ENCODE data around the gene ADSL. TPM values are rescaled to one million over a fixed set of nuclear protein-coding genes. Genes with fewer than 3 reads are reported as not detected.

The ADSL gene
- total RNA-seq, 2 donors from 2014 or later, result 37.4 to 47.0 TPM

DNA sequence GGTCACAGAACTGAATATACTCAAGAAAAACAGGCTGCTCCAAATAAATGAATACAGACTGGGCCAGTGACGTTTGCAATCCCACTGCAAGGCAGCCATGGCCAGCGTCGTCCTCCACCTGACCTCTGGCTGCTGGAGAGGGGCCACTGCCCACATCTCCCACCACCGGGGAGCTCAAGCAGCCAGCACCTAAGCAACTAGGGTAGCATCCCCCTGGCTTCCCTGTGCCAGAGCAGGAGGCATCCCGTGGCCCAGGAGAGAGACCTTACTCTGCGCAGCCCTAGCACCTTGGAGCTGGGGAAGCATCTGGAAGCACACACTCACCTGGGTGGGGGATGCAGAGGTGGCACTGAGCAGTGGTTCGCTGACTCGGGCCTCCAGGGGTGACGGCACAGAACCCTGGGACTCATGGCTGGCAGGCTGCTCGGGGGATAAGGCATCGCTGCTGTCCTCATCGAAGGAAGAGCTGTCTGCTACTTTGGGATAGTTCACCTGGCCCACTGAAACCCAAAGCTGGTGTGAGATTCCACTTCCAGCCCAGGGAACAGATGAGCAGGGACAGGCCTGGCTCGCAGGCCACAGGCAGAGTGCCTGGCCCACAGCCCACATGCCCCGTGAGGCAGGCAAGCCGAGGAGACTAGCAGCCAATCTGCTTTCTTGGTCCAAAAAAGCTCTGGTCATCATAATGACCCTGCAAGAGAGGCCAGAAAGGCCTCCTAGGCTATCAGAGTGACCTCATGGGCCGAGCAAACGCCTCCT, 77.8 kb downstream of the ADSL start:
- DNase-seq (no peak), ATAC-seq (no peak)
- intact Hi-C loops (cut with DNase I), result no loop called here

DNA sequence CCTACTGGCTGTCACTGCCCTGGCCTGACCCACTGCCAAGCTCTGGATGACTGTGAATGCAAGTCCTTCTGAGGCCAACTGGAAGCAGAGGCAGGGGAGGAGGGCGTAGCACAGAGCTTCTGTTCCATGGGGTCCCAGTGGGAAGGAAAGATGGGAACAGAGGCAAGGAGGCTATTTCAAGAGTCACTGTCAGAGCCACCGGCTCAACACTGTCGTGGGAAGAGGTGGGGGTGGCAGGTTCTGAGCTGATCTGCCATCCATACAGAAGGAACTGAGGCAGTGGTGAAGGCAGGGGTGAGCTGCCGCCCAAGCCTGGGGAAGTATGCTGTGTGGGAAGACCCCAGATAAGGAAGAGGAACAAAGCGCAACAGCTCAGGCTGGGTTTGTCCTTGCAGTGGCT, 78.8 kb downstream of the ADSL start:
- intact Hi-C loops (cut with DNase I), result no loop called here

DNA sequence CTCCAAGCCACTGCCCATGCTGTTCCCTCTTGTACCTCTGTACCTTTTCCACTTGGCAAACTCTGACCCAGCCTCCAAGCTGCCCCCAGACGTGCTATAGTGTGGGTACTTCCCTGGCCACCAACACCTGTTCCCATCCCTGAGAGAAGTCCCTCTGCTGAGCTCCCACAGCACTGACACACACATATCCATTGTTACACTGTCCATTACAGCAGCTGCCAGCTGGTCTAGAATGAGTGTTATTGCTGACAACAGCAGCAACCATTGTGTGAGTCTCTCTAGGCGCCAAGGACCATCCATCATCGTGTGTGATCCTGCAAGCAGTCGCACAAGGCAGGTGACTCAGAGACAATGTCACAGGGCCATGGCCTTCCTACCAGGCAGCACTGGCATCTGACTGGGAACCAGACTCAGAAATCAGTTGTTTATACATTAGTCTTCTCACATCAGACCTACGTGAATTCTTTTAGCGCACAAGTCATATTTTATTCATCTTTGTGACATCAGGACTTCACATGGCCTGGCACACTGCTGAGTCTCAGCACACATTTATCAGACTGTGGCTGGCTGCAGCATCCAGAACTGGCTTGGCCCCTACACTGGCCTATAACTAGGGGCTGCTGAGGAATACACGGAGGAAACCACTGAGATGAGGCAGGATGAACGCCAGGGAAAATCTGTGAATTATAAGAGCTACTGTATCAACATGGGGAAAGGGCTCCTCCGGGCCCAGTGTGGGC, 80.5 kb downstream of the ADSL start:
- no peak for ATAC-seq
- intact Hi-C loops (cut with DNase I), result no loop called here
- no peak for DNase-seq

More for the DNA sequence above, 78.8 kb downstream of the ADSL start:
- DNase-seq (no peak), ATAC-seq (no peak)

DNA sequence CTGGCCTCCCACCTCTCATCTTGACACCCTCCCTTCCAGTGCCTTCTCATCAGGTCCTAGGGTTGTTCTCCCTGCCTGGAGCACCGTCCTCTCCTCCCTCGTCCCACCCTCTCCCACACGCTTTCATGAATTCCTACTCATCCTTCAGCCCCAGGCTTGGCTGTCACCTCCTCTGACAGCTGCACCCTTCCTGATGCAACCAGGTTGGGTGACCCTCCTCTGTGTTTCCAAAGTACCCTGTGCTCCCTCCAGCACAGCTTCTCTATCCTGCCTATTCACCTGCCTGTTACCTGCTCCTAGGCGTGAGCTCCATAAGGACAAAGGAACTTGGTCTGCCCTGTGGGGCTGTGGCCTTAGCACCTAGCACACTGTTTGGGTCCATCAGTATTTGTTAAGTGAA, 82.5 kb downstream of the ADSL start:
- ATAC-seq (no peak), DNase-seq (no peak)
- intact Hi-C loops (cut with DNase I), result no loop called here

DNA sequence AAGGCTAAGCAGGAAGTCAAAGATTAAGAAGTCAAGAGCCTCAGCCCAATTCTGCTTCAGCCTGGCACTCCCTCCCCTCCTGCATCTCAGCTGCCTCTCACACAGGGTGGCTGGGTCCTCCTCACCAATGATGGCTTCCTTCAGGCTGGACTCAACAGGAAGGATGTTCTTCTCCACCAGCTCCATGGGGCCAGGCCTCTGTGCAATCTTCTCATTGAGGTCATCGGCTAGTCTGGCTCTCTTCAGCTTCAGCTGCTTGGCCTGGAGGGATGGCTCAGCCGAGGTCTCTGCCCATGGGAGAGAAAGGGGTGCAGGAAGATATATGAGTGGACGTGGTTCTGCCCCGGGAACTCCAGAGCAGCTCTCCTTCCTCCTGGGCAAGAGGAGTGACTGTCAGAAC, 83.2 kb downstream of the ADSL start:
- DNase-seq (no peak), ATAC-seq (no peak)

DNA sequence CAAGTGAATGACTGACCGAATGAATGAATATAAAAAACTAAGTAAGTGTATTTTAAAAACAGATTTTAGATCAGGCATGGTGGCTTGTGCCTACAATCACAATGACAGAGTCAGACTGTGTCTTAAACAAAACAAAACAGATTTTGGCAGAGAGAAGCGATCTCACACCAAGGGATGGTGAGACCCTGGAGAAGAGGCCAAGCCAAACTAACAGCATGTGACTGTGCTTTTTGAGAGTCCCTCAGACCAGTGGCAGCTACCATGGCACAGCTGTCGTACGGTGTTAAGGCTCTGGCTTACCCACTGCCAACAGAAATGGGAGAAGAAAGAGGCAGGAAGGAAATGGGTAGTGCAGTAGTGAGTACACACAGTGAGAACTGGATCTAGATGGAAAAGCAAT, 84.7 kb downstream of the ADSL start:
- no peak for DNase-seq
- peak; percentile 22 to 49 for ATAC-seq
- intact Hi-C loops (cut with DNase I), result loop anchor here in 1 of 2 donors (10.0 kb wide), 1 partner anchor 114 kb away; no protein-coding TSS in a partner anchor

More for the DNA sequence above, 83.2 kb downstream of the ADSL start:
- intact Hi-C loops (cut with DNase I), result no loop called here

DNA sequence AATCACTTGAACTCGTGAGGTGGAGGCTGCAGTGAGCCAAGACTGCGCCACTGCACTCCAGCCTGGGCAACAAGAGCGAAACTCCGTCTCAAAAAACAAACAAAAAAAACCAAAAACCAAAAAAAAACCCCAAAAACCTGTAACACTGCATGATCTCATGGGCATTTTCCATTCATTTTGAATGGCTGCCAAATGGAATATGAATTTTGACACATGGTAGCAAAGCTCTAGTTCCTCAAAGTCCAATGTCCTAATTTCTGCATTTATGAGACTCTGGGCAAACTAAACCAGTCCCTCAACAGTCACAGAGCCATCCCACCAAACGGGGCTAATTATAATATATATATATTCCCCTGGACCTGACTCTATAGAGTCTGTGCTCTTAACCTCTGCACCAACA, 85.9 kb downstream of the ADSL start:
- DNase-seq (no peak), ATAC-seq (no peak)
- intact Hi-C loops (cut with DNase I), result loop anchor here in 1 of 2 donors (10.0 kb wide), 1 partner anchor 113 kb away; no protein-coding TSS in a partner anchor

DNA sequence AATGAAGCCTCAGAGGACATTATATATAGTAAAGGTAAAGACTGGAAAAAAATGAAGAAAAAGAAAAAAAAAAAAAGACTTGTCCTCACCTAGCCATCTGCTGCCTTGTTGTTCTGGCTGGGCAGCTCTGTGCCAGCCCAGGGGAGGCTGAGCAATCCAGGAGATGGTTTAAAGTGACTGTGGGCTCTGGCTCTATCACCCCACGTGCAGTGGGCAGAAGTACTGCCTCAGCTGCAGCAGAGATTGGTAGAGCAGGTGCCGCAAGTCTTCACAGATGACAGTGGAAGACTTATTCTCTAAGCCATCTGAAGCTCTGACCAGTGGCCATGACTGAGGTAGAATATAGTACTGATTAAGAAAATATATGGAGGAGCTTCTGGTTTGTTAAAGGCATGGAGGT, 86.3 kb downstream of the ADSL start:
- ATAC-seq, result no peak
- intact Hi-C loops (cut with DNase I), result loop anchor here in 1 of 2 donors (10.0 kb wide), 1 partner anchor 112 kb away; no protein-coding TSS in a partner anchor
- no peak for DNase-seq

DNA sequence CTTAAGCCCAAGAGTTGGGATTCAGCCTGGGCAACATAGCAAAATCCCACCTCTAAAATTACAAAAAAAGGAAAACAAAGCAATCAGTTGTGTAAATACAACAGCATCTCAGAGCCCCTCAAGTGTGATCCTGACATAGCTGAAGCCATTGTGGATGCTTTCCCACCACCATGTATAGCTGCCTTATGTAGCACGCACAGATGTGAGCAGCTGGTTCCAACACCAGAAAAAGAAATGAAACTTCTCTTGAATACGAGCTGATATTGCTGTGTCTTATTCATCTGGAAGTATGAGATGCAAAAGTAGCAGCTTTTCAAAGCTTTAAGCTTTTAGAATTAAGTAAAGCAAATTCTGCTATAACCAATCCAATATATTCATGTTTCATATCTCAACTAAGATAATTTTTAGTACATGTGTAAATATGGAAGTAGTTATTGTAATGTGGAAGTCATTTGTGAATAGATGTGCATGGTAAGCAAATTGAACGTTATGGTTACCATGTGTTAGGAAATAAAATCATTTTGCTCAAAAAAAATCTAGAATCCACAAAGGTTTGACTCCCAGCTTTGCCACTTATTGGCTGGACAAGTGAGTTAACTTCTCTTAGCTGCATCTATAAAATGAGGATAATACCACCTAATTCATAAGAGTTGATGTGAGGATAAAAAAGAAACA, 87.3 kb downstream of the ADSL start:
- DNase-seq (no peak), ATAC-seq (no peak)
- intact Hi-C loops (cut with DNase I), result loop anchor here in 1 of 2 donors (10.0 kb wide), 1 partner anchor 111 kb away; no protein-coding TSS in a partner anchor

DNA sequence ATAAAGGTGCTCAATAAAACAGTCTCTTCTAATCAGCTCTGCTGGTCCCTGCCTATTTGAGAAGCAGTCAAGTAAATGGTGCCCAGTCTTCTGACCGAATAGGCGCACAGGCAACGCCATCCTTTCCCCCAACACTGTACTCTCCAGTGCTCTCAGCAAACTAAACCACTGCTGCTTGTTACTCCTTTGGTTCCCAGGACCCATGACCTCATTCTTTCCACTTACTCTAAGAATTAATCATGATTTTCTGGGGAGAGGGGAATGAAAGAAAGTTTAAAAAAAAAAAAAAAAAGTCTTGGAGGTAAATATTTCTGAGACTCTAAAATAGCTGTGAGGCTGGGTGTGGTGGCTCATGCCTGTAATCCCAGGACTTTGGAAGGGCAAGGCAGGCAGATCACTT, 87.8 kb downstream of the ADSL start:
- intact Hi-C loops (cut with DNase I), result loop anchor here in 1 of 2 donors (10.0 kb wide), 1 partner anchor 111 kb away; no protein-coding TSS in a partner anchor
- DNase-seq (no peak), ATAC-seq (no peak)

DNA sequence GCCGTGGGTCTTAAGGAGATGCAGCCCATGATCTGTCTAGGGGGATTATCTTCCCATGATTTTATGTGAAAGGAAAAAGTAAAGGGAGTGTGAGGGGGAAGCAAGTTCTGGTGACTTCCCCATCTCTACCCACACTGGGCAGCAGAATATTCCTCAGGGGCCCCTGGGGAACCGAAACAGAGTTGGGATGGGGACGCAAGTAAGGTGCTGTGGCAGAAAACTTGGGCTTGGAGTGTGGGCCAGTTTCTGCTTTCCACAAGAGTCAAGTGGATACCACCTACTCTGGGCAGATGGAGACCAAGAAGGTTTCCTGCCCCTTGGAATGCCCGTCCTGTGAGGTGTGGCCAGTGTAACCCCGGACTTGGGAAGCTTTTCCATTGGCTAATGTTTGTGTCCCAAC, 88.4 kb downstream of the ADSL start:
- intact Hi-C loops (cut with DNase I), result loop anchor here (5.0 to 10.0 kb wide), 3 partner anchors 53 to 213 kb away; no protein-coding TSS in a partner anchor
- DNase-seq (no peak), ATAC-seq (no peak)

DNA sequence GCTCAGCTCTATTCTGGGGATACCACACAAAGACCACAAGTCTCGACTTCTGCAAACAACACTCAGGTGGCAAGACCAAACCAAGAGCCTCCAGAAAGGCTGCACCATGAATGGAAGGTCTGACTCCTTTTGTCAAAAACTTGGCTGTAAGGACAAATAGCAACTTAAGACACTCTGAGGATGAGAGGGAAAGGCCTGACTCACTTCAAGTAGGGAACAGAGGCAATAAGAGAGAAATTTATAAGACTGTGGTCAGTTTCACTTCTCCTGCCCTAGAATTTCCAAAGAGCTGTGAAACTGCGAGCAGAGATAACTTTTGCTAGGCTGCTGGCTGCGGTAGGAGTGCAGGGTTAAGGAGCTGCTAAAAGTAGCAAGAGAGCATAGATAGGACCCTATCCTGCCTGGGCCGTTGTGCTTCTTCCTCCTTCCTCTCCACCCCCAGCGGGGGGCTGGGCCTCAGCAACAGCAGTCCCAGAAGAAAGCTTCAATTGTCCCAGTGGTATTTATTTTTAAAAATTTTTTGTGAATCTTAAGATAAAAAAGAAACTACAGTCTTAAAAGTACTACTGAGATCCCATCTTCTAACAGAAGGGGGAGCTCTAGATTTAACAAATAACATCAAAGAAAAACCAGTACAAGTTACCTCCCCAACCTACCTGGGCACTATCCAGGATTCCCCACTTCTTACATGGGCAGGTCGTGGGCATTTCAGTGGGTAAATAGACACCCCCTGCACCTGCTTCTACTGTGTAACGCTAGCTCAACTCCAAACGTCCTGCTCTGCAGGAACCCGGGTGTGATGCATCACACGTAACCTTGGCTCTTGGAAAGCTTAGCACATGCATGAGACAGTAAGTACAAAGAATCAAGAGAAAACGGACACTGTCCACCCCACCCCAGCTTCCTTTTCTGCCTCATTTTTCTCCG, 90.5 kb downstream of the ADSL start:
- ATAC-seq (peak; percentile 60 to 67), DNase-seq (no peak)
- intact Hi-C loops (cut with DNase I), result loop anchor here (5.0 to 10.0 kb wide), 3 partner anchors 51 to 211 kb away; no protein-coding TSS in a partner anchor

Other genes with a start within 250 kb of the ADSL start
- 10 to 100 TPM; 30.6 to 39.8 TPM for gene TNRC6B, start 168.6 kb upstream of the ADSL start, total RNA-seq
- gene SGSM3, start 24.1 kb downstream of the ADSL start, total RNA-seq, result 10 to 100 TPM; 39.1 to 45.3 TPM